ENCODE data around the gene CCDC192.

Gene CCDC192

DNA sequence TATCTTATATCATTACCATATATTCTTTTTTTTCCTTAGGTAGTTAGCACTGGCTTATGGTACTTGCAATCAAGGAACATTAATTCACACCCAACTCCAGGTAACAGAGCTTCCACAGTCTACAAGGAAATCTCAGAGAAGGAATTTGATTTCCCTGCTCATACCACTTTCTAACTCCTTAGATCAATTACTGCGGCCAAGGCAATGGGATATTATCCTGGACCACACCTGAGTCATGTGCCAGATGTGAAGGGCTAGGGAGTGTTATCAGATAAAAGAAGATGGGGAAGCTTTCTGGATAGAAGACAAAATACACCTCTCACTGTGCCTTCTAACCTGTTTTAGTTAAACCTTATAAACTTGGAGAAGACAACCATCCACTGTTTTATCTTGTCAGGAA is 181.2 kb downstream of the CCDC192 start:
- H3K36me3 ChIP-seq (ENCODE audit: control insufficient read depth, insufficient read depth, low read length) = no peaks in the 10 kb centered on the region
- H3K4me3 ChIP-seq (ENCODE audit: extremely low read depth, insufficient read depth, low read length, poor library complexity, severe bottlenecking) = no peak overlapping the region
- H3K27ac ChIP-seq (ENCODE audit: low read depth, low read length, severe bottlenecking) = no peak overlapping the region
- WGBS, 2 experiments (ENCODE audit: insufficient coverage in 2 of 2) = no CpG with 5 or more reads among the region's 1 CpG
- H3K4me1 ChIP-seq (ENCODE audit: control insufficient read depth, insufficient read depth, low read length, poor library complexity, severe bottlenecking) = no peaks in the 10 kb centered on the region
- H3K9me3 ChIP-seq (ENCODE audit: control insufficient read depth, low read length) = no peaks in the 10 kb centered on the region

DNA sequence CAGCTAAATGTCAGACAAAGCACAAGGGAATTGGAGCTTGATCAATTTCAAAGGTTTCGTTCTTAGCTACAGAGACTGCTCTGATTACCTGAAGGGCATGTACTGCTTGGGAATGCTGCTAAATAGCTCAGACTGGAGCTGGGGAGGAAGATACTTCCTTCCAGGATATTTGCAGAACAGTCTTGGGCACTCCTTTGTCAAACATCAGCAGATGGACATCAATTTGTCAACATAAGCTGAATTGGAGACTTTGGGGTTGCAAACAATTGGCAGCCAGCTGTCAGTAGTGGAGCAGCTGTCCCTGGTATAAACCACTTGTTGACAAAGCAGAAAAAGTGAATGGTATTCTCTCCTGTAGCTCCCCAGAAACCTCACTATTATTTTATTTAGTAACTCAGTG is 182.0 kb downstream of the CCDC192 start:
- Histone ChIP-seq H3K4me3 (ENCODE audit: extremely low read depth, insufficient read depth, low read length, poor library complexity, severe bottlenecking) (no peak overlapping the region), H3K36me3 (ENCODE audit: control insufficient read depth, insufficient read depth, low read length) (no peaks in the 10 kb centered on the region), H3K4me1 (ENCODE audit: control insufficient read depth, insufficient read depth, low read length, poor library complexity, severe bottlenecking) (no peaks in the 10 kb centered on the region), H3K9me3 (ENCODE audit: control insufficient read depth, low read length) (no peaks in the 10 kb centered on the region), H3K27ac (ENCODE audit: low read depth, low read length, severe bottlenecking) (no peak overlapping the region)
- 81 to 92% methylated on average over 1 of the region's 1 CpG for WGBS, 2 experiments (ENCODE audit: insufficient coverage in 2 of 2)

DNA sequence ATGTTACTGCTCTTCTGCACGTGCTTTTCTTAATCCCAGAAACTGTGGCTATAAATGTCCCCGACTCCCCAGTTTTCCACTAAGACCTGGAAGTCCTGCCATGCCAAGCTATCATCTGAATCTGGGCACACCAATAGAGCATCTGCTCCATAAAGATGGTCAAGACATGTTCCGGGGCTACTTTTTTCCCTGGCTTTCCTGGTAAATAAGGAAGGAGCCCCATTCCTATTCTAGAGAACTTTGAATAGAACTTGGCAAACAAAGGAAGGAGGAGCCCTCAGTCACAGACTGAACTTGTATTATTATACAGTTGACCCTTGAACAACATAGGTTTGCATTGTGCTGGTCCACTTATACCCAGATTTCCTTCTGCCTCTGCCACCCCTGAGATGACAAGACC is 182.9 kb downstream of the CCDC192 start:
- H3K9me3 ChIP-seq (ENCODE audit: control insufficient read depth, low read length) = no peaks in the 10 kb centered on the region
- H3K27ac ChIP-seq (ENCODE audit: low read depth, low read length, severe bottlenecking) = no peak overlapping the region
- H3K4me1 ChIP-seq (ENCODE audit: control insufficient read depth, insufficient read depth, low read length, poor library complexity, severe bottlenecking) = no peaks in the 10 kb centered on the region
- WGBS, 2 experiments (ENCODE audit: insufficient coverage in 2 of 2) = 93 to 94% methylated on average over 2 of the region's 3 CpGs
- no peak overlapping the region for H3K4me3 ChIP-seq (ENCODE audit: extremely low read depth, insufficient read depth, low read length, poor library complexity, severe bottlenecking)
- no peaks in the 10 kb centered on the region for H3K36me3 ChIP-seq (ENCODE audit: control insufficient read depth, insufficient read depth, low read length)

DNA sequence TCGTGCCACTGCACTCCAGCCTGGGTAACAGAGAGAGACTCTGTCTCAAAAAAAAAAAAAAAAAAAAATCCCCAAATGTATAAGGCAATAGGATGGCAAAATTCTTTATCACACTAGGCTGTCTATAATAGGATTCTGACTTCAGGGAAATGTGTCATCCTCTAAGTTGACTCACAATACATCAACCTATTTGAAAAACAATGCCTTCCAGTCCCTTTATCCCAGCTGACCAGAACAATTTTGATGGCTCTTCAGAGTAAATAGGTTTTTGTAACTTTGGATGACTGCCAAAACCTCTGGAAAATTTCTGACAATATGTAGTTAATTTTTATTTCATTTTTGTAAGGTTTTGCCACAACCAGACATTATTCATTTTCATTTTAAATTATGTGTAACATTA is 184.1 kb downstream of the CCDC192 start:
- Histone ChIP-seq H3K36me3 (ENCODE audit: control insufficient read depth, insufficient read depth, low read length) (no peaks in the 10 kb centered on the region), H3K27ac (ENCODE audit: low read depth, low read length, severe bottlenecking) (no peak overlapping the region), H3K9me3 (ENCODE audit: control insufficient read depth, low read length) (no peaks in the 10 kb centered on the region), H3K4me3 (ENCODE audit: extremely low read depth, insufficient read depth, low read length, poor library complexity, severe bottlenecking) (no peak overlapping the region), H3K4me1 (ENCODE audit: control insufficient read depth, insufficient read depth, low read length, poor library complexity, severe bottlenecking) (no peaks in the 10 kb centered on the region)
- WGBS, 2 experiments (ENCODE audit: insufficient coverage in 2 of 2) = no CpG with 5 or more reads among the region's 1 CpG

DNA sequence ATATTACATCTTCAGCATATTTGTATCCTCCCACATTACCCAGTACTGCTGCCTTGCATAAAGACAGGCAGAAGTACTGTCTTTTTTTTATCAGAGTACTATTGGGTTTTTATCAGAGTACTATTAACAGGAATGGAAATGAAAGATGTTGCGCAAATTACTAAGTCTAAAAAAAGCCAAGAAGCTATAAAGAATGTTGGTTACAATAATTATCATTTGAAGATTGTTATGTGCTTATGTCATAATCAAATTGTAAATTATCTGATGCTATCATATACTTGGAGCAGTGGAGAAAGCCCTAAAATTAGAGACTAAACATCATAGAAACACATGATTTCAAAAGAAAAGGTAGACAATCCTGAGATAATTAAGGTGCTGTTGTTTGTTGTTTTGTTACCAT is 188.8 kb downstream of the CCDC192 start:
- Histone ChIP-seq H3K36me3 (ENCODE audit: control insufficient read depth, insufficient read depth, low read length) (no peaks in the 10 kb centered on the region), H3K9me3 (ENCODE audit: control insufficient read depth, low read length) (no peaks in the 10 kb centered on the region), H3K4me3 (ENCODE audit: extremely low read depth, insufficient read depth, low read length, poor library complexity, severe bottlenecking) (no peak overlapping the region), H3K4me1 (ENCODE audit: control insufficient read depth, insufficient read depth, low read length, poor library complexity, severe bottlenecking) (no peaks in the 10 kb centered on the region), H3K27ac (ENCODE audit: low read depth, low read length, severe bottlenecking) (no peak overlapping the region)
- WGBS, 2 experiments (ENCODE audit: insufficient coverage in 2 of 2) = no CpG with 5 or more reads among the region's 1 CpG

DNA sequence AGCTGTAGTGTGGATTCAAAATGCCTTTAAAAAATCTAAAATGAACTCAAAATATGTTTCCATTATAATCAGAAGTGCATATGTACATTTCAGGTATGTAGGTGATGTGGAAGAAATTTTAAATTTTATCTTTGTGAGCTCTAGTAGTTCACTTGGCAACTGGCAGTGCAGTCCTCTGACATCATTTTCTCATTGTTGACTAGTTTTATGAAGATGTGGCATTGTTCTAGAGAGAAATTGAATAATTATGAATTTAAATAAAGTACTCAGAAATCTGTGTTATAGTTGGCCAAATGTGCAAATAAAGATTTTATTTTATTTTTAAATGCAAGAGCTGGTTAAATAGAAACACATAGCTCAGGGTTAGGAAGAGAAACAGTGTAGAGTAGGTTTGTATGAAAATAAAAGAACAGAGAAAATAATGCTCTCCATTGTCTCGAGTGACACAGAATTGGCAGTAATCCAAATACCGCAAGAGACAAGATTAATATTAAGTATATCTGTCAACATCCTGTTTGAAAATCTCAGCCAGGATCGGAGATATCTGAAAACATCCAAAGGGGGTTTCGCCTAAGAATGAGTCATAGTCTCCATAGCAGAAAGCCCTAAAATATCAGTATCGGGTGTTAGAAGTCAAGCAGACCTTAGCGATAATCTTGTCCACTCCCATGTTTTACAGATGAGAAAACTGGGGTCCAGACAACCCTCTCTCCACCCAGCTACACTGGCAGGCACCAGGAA is 189.4 kb downstream of the CCDC192 start:
- no peaks in the 10 kb centered on the region for H3K36me3 ChIP-seq (ENCODE audit: control insufficient read depth, insufficient read depth, low read length)
- H3K9me3 ChIP-seq (ENCODE audit: control insufficient read depth, low read length) = no peaks in the 10 kb centered on the region
- no peak overlapping the region for H3K27ac ChIP-seq (ENCODE audit: low read depth, low read length, severe bottlenecking)
- H3K4me3 ChIP-seq (ENCODE audit: extremely low read depth, insufficient read depth, low read length, poor library complexity, severe bottlenecking) = no peak overlapping the region
- WGBS, 2 experiments (ENCODE audit: insufficient coverage in 2 of 2) = 90 to 95% methylated on average over 3 to 4 of the region's 6 CpGs
- no peaks in the 10 kb centered on the region for H3K4me1 ChIP-seq (ENCODE audit: control insufficient read depth, insufficient read depth, low read length, poor library complexity, severe bottlenecking)

DNA sequence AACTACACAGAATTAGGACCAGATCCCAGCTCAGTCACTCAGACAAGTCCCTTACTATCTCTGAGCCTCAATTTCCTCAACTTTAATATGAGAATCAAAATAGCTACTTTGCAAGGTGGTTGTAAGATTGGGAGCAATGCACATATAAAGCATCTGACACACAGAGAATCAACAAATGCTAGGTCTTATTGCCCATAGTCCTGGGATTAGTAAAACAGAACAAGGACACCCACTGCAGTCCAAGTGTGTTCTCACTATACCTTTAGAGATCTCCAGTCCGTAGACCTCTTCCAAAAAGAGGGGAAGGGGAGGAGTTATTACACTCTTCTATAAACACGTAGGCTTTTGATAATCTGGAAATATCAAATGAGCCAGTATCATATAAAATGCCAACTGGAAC is 190.0 kb downstream of the CCDC192 start:
- Histone ChIP-seq H3K9me3 (ENCODE audit: control insufficient read depth, low read length) (no peaks in the 10 kb centered on the region), H3K4me3 (ENCODE audit: extremely low read depth, insufficient read depth, low read length, poor library complexity, severe bottlenecking) (no peak overlapping the region), H3K27ac (ENCODE audit: low read depth, low read length, severe bottlenecking) (no peak overlapping the region), H3K4me1 (ENCODE audit: control insufficient read depth, insufficient read depth, low read length, poor library complexity, severe bottlenecking) (no peaks in the 10 kb centered on the region), H3K36me3 (ENCODE audit: control insufficient read depth, insufficient read depth, low read length) (no peaks in the 10 kb centered on the region)
- no CpG with 5 or more reads among the region's 2 CpGs for WGBS, 2 experiments (ENCODE audit: insufficient coverage in 2 of 2)

DNA sequence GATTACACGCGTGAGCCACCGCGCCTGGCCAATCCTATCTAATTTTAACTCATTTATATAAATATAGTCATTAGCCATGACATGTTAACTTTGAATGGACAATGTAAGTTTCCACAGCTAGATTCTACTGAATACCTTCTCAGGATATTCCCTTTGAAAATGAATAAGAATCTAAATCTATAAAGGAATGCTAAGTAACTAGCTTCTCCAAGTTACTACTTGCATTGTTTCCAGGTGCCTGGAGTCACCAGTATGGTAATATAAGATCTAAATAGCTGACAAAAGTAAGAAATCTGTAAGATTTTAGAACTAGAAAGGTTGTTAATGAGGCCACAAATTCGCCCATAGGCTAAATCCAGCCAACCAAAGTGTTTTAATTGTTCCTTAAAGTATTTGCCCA is 191.3 kb downstream of the CCDC192 start:
- no peaks in the 10 kb centered on the region for H3K9me3 ChIP-seq (ENCODE audit: control insufficient read depth, low read length)
- no peaks in the 10 kb centered on the region for H3K4me1 ChIP-seq (ENCODE audit: control insufficient read depth, insufficient read depth, low read length, poor library complexity, severe bottlenecking)
- no peak overlapping the region for H3K27ac ChIP-seq (ENCODE audit: low read depth, low read length, severe bottlenecking)
- no peak overlapping the region for H3K4me3 ChIP-seq (ENCODE audit: extremely low read depth, insufficient read depth, low read length, poor library complexity, severe bottlenecking)
- WGBS, 2 experiments (ENCODE audit: insufficient coverage in 2 of 2) = no CpG with 5 or more reads among the region's 5 CpGs
- H3K36me3 ChIP-seq (ENCODE audit: control insufficient read depth, insufficient read depth, low read length) = no peaks in the 10 kb centered on the region

DNA sequence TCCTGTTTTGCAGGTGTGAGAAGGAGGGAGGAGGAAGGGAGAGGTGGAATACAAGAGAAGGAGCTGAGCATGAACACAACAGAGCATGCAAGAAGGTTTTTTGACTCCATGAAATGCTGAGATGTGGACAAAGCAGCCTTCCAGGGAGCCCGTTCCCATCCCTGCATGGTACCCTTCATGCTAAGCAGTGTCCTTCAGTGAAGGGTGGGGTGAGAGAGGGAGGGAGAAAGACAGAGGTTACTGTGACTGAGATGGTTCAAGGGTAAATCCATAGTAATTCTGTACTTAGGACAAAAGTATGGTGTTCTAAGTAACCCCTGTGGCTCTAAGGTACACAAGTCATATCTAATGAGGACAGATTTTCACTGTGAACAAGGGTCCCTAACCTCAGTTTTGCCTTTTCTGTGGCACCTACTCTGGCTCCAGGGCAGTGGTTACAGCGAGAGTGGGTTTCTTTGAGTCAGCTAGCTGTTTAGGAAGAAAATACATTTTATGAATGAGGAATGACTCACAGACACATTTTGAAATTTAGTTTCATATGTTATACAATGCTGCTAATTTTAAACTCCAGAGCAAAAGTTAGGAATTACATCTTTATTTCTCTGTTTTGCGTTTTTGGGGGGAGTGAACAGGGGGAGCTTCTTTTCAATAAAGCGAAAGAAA is 195.5 kb downstream of the CCDC192 start:
- Histone ChIP-seq H3K9me3 (ENCODE audit: control insufficient read depth, low read length) (no peaks in the 10 kb centered on the region), H3K4me3 (ENCODE audit: extremely low read depth, insufficient read depth, low read length, poor library complexity, severe bottlenecking) (no peak overlapping the region)
- 50 to 100% methylated on average over 1 of the region's 4 CpGs for WGBS, 2 experiments (ENCODE audit: insufficient coverage in 2 of 2)

DNA sequence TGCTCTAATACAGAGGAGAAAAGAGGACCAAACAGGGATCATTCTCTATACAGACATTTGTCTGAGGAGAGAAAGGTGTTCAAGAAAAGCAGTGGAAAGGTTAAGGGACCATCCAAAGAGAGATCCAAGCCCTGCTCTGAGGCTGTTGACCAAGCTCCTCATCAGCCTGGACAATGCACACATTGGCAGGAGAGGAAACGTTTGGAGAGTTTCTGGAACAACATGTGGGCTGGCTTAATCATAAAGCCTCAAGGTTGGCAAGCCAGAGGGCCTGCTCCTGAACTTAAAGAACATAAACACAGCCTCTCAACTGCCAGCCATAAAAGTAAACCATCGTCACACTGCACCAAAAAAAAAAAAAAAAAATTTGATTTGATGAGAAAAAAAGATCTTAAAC is 196.0 kb downstream of the CCDC192 start:
- Histone ChIP-seq H3K36me3 (ENCODE audit: control insufficient read depth, insufficient read depth, low read length) (no peaks in the 10 kb centered on the region), H3K4me3 (ENCODE audit: extremely low read depth, insufficient read depth, low read length, poor library complexity, severe bottlenecking) (no peak overlapping the region), H3K9me3 (ENCODE audit: control insufficient read depth, low read length) (no peaks in the 10 kb centered on the region), H3K27ac (ENCODE audit: low read depth, low read length, severe bottlenecking) (no peak overlapping the region), H3K4me1 (ENCODE audit: control insufficient read depth, insufficient read depth, low read length, poor library complexity, severe bottlenecking) (no peaks in the 10 kb centered on the region)
- WGBS, 2 experiments (ENCODE audit: insufficient coverage in 2 of 2) = no CpG with 5 or more reads among the region's 2 CpGs

More for the DNA sequence above, 195.5 kb downstream of the CCDC192 start:
- no peaks in the 10 kb centered on the region for H3K4me1 ChIP-seq (ENCODE audit: control insufficient read depth, insufficient read depth, low read length, poor library complexity, severe bottlenecking)
- no peaks in the 10 kb centered on the region for H3K36me3 ChIP-seq (ENCODE audit: control insufficient read depth, insufficient read depth, low read length)
- H3K27ac ChIP-seq (ENCODE audit: low read depth, low read length, severe bottlenecking) = no peak overlapping the region

DNA sequence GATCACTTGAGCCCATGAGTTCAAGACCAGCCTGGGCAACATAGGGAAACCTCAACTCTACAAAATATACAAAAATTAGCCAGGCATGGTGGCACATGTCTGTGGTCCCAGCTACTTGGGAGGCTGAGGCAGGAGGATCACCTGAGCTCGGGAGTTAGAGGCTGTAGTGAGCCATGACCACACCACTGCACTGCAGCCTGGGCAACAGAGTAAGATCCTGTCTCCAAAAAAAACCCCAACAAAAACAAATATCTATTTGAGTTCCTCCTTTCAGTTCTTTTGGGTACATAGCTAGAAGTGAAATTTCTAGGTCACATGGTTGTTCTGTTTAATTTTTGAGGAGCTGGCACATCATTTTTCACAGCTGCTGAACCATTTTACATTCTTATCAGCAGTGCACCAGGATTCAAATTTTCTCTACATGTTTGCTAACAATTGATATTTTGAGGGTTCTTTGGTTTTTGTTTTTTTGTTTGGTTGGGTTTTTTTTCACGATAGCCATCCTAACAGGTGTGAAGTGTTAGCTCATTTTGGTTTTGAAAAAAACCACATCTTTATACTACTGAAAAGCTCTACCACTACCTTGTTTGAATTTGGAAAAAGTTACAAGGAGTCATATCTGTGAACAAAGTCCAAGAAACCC is 203.5 kb downstream of the CCDC192 start:
- no peaks in the 10 kb centered on the region for H3K4me1 ChIP-seq (ENCODE audit: control insufficient read depth, insufficient read depth, low read length, poor library complexity, severe bottlenecking)
- H3K4me3 ChIP-seq (ENCODE audit: extremely low read depth, insufficient read depth, low read length, poor library complexity, severe bottlenecking) = no peak overlapping the region
- no peak overlapping the region for H3K27ac ChIP-seq (ENCODE audit: low read depth, low read length, severe bottlenecking)
- no peaks in the 10 kb centered on the region for H3K36me3 ChIP-seq (ENCODE audit: control insufficient read depth, insufficient read depth, low read length)
- WGBS, 2 experiments (ENCODE audit: insufficient coverage in 2 of 2) = 83 to 86% methylated on average over 1 of the region's 2 CpGs
- H3K9me3 ChIP-seq (ENCODE audit: control insufficient read depth, low read length) = no peaks in the 10 kb centered on the region

Data from mesodermal cell (in vitro differentiated cells).